Measurements from ENCODE around the gene FMO5. TPM values are rescaled to one million over a fixed set of nuclear protein-coding genes. Genes with fewer than 3 reads are reported as not detected.
A peak's percentile ranks its signal among the peaks of the same experiment; 100 is the strongest.

FMO5 gene
- 1 to 10 TPM in 2 of 4 donors, under 1 TPM in 2; 0.72 to 1.7 (median 1.2) TPM for total RNA-seq

- Histone ChIP-seq H3K9me3 (no peaks in the 10 kb centered on the region), H3K4me1 (peaks cover 0 to 9% of the 10 kb centered on the region in 2 donors), H3K36me3 (no peaks in the 10 kb centered on the region), H3K27me3 (no peaks in the 10 kb centered on the region), H3K4me3 (peak within 1 kb of the TSS; percentile 64 to 79 (median 70)), H3K27ac (peak within 1 kb of the TSS; percentile 73 to 77 (median 74))
- peak; percentile 50 to 65 for DNase-seq
- peak; percentile 89 to 97 for ATAC-seq
- in situ Hi-C loops (cut with MboI; ENCODE audit: low sequenced_read_pairs in 4 of 4) = no loop called here
- TF ChIP-seq POLR2A (IDR thresholded peaks at IDR 0.05) (peak in 1 of 2 donors; percentile 34), CTCF (IDR thresholded peaks at IDR 0.05 in 4 of 5, conservative IDR thresholded peaks at IDR 0.05 in 1 of 5) (peak in 4 of 5 experiments; percentile 9 to 43 (median 23))
- intact Hi-C loops (cut with DNase I; ENCODE audit: low total_unique reads) = no loop called here
These were observed at the start of gene FMO5 for GRCh38 chr1:147225193-147225730. TSS of gene FMO5 (minus strand) at chr1:147225339. CDS start at chr1:147225029, 310 bp downstream.

GRCh38 chr1:147273409-147274336 is 48.5 kb upstream of the FMO5 start:
- intact Hi-C loops (cut with DNase I; ENCODE audit: low total_unique reads) = loop anchor here (2.0 kb wide), 1 partner anchor 623 kb away; no protein-coding TSS in a partner anchor

GRCh38 chr1:147272042-147272441 is 46.9 kb upstream of the FMO5 start:
- Histone ChIP-seq H3K9me3 (no peaks in the 10 kb centered on the region), H3K27me3 (no peaks in the 10 kb centered on the region), H3K4me3 (no peak overlapping the region), H3K4me1 (peaks cover 0 to 4% of the 10 kb centered on the region in 2 donors), H3K36me3 (peaks cover 6 to 71% of the 10 kb centered on the region in 2 donors), H3K27ac (no peak overlapping the region)
- ATAC-seq (no peak), DNase-seq (no peak)
- in situ Hi-C loops (cut with MboI; ENCODE audit: low sequenced_read_pairs in 4 of 4) (loop anchor here in 2 of 4 donors (25.0 kb wide), 2 partner anchors 365 to 615 kb away; no protein-coding TSS in a partner anchor), intact Hi-C loops (cut with DNase I; ENCODE audit: low total_unique reads) (loop anchor here (2.0 kb wide), 1 partner anchor 625 kb away; no protein-coding TSS in a partner anchor)
- TF ChIP-seq POLR2A (IDR thresholded peaks at IDR 0.05) (no peak), CTCF (IDR thresholded peaks at IDR 0.05 in 4 of 5, conservative IDR thresholded peaks at IDR 0.05 in 1 of 5) (no peak)

More at GRCh38 chr1:147273409-147274336, 48.5 kb upstream of the FMO5 start:
- DNase-seq = no peak
- peak; percentile 73 to 82 for ATAC-seq
- Histone ChIP-seq H3K4me1 (peaks cover 0 to 4% of the 10 kb centered on the region in 2 donors), H3K4me3 (no peak overlapping the region), H3K27me3 (no peaks in the 10 kb centered on the region), H3K27ac (peak overlapping the region; percentile 1 to 22 (median 12)), H3K9me3 (no peaks in the 10 kb centered on the region), H3K36me3 (peaks cover 0 to 65% of the 10 kb centered on the region in 2 donors)
- TF ChIP-seq CTCF (IDR thresholded peaks at IDR 0.05 in 4 of 5, conservative IDR thresholded peaks at IDR 0.05 in 1 of 5) (peak in 4 of 5 experiments; percentile 15 to 49 (median 37)), POLR2A (IDR thresholded peaks at IDR 0.05) (no peak)
- in situ Hi-C loops (cut with MboI; ENCODE audit: low sequenced_read_pairs in 4 of 4) = loop anchor here in 2 of 4 donors (25.0 kb wide), 2 partner anchors 364 to 614 kb away; no protein-coding TSS in a partner anchor

- Histone ChIP-seq H3K27me3 (no peaks in the 10 kb centered on the region), H3K36me3 (peaks cover 7 to 71% of the 10 kb centered on the region in 2 donors), H3K4me1 (peaks cover 0 to 4% of the 10 kb centered on the region in 2 donors), H3K9me3 (no peaks in the 10 kb centered on the region), H3K4me3 (no peak overlapping the region), H3K27ac (no peak overlapping the region)
- no peak for TF ChIP-seq POLR2A (IDR thresholded peaks at IDR 0.05)
- TF ChIP-seq CTCF (IDR thresholded peaks at IDR 0.05 in 4 of 5, conservative IDR thresholded peaks at IDR 0.05 in 1 of 5) = no peak
- DNase-seq (no peak), ATAC-seq (no peak)
- in situ Hi-C loops (cut with MboI; ENCODE audit: low sequenced_read_pairs in 4 of 4) = loop anchor here in 2 of 4 donors (25.0 kb wide), 2 partner anchors 367 to 617 kb away; no protein-coding TSS in a partner anchor
- intact Hi-C loops (cut with DNase I; ENCODE audit: low total_unique reads) = no loop called here
These were observed 45.6 kb upstream of the FMO5 start for GRCh38 chr1:147270721-147271120.

Measured in gastrocnemius medialis (tissue), 4 donors.